EH (cell line): ENCODE measurements around the gene INSIG2.

Experiments used
- DNase-seq: peaks from one replicate; pipeline ENCODE4 v3.0.0-alpha.2; 2015; ENCODE audit warnings: low read depth

INSIG2 gene

GRCh38 chr2:118102433-118103082, 14.3 kb downstream of the INSIG2 start:
- no peak for DNase-seq

GRCh38 chr2:118103951-118104940, 16.0 kb downstream of the INSIG2 start:
- DNase-seq = no peak

- DNase-seq = no peak
Observed at GRCh38 chr2:118105497-118105896, 17.2 kb downstream of the INSIG2 start.

GRCh38 chr2:118106926-118107325, 18.7 kb downstream of the INSIG2 start:
- DNase-seq = no peak

GRCh38 chr2:118110310-118110709, 22.0 kb downstream of the INSIG2 start:
- no peak for DNase-seq

- DNase-seq = no peak
Observed at GRCh38 chr2:118110991-118111390, 22.7 kb downstream of the INSIG2 start.

GRCh38 chr2:118112771-118113334, 24.6 kb downstream of the INSIG2 start:
- DNase-seq = peak; percentile 84

- DNase-seq = no peak
Observed at GRCh38 chr2:118114863-118115262, 26.6 kb downstream of the INSIG2 start.

GRCh38 chr2:118115761-118116160, 27.5 kb downstream of the INSIG2 start:
- DNase-seq = no peak

- no peak for DNase-seq
Observed at GRCh38 chr2:118118479-118118878, 30.2 kb downstream of the INSIG2 start.

- no peak for DNase-seq
Observed at GRCh38 chr2:118119158-118119727, 31.0 kb downstream of the INSIG2 start.

- peak; percentile 22 for DNase-seq
Observed at GRCh38 chr2:118119761-118120400, 31.6 kb downstream of the INSIG2 start.

- no peak for DNase-seq
Observed at GRCh38 chr2:118120401-118120780, 32.1 kb downstream of the INSIG2 start.

- DNase-seq = no peak
Observed at GRCh38 chr2:118121101-118121500, 32.8 kb downstream of the INSIG2 start.

- DNase-seq = no peak
Observed at GRCh38 chr2:118121986-118122524, 33.8 kb downstream of the INSIG2 start.

GRCh38 chr2:118122594-118123281, 34.5 kb downstream of the INSIG2 start:
- DNase-seq = peak; percentile 19

- peak; percentile 98 for DNase-seq
Observed at GRCh38 chr2:118123561-118124232, 35.4 kb downstream of the INSIG2 start.

- DNase-seq = no peak
Observed at GRCh38 chr2:118124288-118124891, 36.1 kb downstream of the INSIG2 start.

- no peak for DNase-seq
Observed at GRCh38 chr2:118127250-118127649, 39.0 kb downstream of the INSIG2 start.

GRCh38 chr2:118128826-118129225, 40.6 kb downstream of the INSIG2 start:
- DNase-seq = peak; percentile 28
